UCSD-AML1 (cell line): Measurements from ENCODE around the gene CISD3.
A peak's percentile ranks its signal among the peaks of the same experiment; 100 is the strongest.
"Not testable (repeated sequence)": the region's sequence is repeated elsewhere in the genome, so short reads cannot be mapped to it uniquely, and the experiment has no call there.

Source experiments
- DNase-seq: peaks from one replicate; lab custom pipeline; 2025; ENCODE audit not compliant: unreplicated experiment; lab: John Stamatoyannopoulos, UW

CISD3 gene

GRCh38 chr17:38707678-38708351 lies 22.3 kb upstream of the CISD3 start:
- DNase-seq, result no peak

GRCh38 chr17:38709104-38709820 lies 20.9 kb upstream of the CISD3 start:
- DNase-seq, result no peak

GRCh38 chr17:38709864-38710603 lies 20.1 kb upstream of the CISD3 start:
- DNase-seq, result no peak

- no peak for DNase-seq
These were observed 19.6 kb upstream of the CISD3 start for GRCh38 chr17:38710604-38710962.

GRCh38 chr17:38710985-38711384 lies 19.2 kb upstream of the CISD3 start:
- DNase-seq, result no peak

- DNase-seq, result peak; percentile 25
These were observed 18.2 kb upstream of the CISD3 start for GRCh38 chr17:38711792-38712571.

GRCh38 chr17:38712593-38712992 lies 17.5 kb upstream of the CISD3 start:
- no peak for DNase-seq

GRCh38 chr17:38713456-38714075 lies 16.6 kb upstream of the CISD3 start:
- no peak for DNase-seq

GRCh38 chr17:38715216-38715943 lies 14.8 kb upstream of the CISD3 start:
- no peak for DNase-seq

GRCh38 chr17:38716368-38717005 lies 13.7 kb upstream of the CISD3 start:
- no peak for DNase-seq

- DNase-seq, result no peak
These were observed 12.9 kb upstream of the CISD3 start for GRCh38 chr17:38717139-38717745.

- DNase-seq, result no peak
These were observed 10.7 kb upstream of the CISD3 start for GRCh38 chr17:38719289-38719942.

- no peak for DNase-seq
These were observed 10.0 kb upstream of the CISD3 start for GRCh38 chr17:38719943-38720641.

GRCh38 chr17:38720941-38721340 lies 9.2 kb upstream of the CISD3 start:
- no peak for DNase-seq

GRCh38 chr17:38721802-38722201 lies 8.3 kb upstream of the CISD3 start:
- DNase-seq, result no peak

- no peak for DNase-seq
These were observed 5.7 kb upstream of the CISD3 start for GRCh38 chr17:38724337-38724988.

- no peak for DNase-seq
These were observed 5.1 kb upstream of the CISD3 start for GRCh38 chr17:38725066-38725465.

GRCh38 chr17:38726145-38726544 lies 4.0 kb upstream of the CISD3 start:
- not testable (repeated sequence) for DNase-seq
